Measurements from ENCODE around the gene ADCK1.
"Not testable (repeated sequence)": the region's sequence is repeated elsewhere in the genome, so short reads cannot be mapped to it uniquely, and the experiment has no call there.

The ADCK1 gene

GRCh38 chr14:77955816-77956484 is 156.0 kb downstream of the ADCK1 start:
- no peak for DNase-seq

DNA sequence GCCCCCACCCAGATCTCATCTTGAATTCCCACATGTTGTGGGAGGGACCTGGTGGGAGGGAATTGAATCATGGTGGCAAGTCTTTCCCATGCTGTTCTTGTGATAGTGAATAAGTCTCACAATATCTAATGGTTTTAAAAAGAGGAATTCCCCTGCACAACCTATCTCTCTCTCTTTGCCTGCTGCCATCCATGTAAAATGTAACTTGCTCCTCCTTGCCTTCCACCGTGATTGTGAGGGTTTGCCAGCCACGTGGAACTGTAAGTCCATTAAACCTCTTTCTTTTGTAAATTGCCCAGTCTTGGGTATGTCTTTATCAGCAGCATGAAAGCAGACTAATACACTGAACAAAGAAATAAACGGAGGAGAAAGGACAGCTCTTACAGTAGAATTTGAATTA is 159.8 kb downstream of the ADCK1 start:
- DNase-seq = not testable (repeated sequence)

GRCh38 chr14:77961847-77962580 is 162.1 kb downstream of the ADCK1 start:
- DNase-seq = no peak

DNA sequence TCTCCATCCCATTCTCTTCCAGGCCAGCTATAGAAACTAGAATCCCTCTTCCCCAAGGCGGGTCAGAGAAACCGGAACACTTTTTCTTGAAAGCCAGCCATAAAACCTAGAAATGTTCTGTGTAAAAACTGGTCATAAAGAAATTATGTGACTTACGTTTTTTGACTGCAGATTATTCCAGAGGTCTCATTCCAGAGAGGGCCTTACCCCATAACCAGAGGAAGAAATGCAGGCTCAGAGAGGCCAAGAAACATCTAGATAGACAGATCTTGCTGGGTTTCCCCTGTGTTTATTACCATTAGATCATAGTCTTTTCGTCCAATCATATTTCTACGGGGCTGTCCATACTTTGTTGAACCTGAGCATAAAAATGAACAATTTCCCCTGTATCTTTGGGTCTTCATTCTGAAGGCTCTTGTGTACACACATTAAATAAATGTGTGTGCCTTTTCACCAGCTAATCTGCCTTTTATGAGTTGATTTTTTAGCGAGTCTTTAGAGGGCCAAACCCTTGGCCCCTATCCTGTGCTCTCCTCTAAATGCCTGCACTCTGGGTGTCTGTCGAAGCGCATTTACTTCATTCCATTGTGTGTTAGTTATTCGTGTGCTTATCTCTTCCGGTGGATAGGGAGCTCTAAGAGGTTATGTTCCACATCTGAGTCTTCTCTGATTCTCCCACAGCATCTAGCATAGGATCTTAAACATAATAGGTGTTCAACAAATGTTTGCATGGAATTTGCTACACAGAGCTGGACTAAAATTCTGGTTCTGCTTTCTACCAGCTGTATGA is 163.0 kb downstream of the ADCK1 start:
- DNase-seq = no peak

GRCh38 chr14:77964586-77964985 is 164.7 kb downstream of the ADCK1 start:
- no peak for DNase-seq

DNA sequence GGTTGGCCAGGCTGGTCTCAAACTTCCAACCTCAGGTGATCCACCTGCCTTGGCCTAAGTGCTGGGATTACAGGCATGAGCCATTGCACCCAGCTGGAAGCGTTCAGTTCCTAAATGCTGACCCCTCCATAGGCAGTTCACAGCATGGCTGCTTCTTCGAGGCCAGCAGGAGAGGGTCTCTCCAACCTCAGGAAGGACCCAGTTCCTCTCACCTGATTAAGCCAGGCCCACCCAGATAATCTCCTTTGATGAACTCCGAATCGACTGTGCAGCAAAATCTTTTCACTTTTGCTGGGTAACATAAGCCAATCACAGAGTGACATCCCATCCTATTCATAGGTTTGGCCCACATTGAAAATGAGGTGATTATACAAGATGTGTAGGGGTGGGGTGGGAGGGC is 165.1 kb downstream of the ADCK1 start:
- no peak for DNase-seq

GRCh38 chr14:77965919-77966435 is 166.1 kb downstream of the ADCK1 start:
- peak; percentile 75 for DNase-seq

- no peak for DNase-seq
These were observed 167.2 kb downstream of the ADCK1 start for GRCh38 chr14:77967110-77967509.

DNA sequence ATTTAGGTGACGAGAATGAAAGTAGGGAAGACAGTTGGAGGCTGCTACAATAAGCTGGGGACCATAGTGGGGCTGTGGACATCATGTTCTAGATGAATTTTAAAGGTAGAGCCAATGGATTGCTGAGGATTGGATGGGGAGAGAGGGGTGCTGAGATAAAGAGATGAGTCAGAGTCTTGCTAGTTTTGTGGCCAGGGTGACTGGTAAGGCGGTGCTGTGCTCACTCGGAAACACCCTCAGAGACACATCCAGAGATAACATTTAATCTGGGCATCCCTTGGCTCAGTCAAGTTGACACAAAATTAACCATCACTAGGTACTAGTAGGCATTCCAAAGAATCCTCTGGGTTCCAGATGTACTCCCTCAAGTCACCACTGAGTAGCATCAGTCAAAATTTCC is 170.7 kb downstream of the ADCK1 start:
- no peak for DNase-seq

DNA sequence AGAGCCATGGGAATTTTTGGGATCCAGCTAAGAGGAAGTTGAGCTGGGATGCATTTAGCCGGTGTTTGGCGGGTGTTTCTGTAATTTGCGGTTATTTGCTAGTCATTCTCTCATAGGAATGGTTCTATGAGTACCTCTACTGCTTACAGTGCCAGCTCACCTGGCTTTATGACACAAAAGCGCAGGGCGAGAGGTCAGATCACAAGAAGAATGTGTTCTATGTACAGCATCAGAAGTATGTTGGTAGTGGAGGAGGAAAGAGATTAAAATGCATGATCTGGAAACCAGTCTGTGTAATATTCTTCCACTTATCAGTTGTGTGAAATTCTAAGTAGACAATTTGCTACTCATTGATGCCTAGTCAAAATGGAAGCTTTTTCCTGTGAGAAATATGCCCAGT is 173.3 kb downstream of the ADCK1 start:
- DNase-seq = no peak

DNA sequence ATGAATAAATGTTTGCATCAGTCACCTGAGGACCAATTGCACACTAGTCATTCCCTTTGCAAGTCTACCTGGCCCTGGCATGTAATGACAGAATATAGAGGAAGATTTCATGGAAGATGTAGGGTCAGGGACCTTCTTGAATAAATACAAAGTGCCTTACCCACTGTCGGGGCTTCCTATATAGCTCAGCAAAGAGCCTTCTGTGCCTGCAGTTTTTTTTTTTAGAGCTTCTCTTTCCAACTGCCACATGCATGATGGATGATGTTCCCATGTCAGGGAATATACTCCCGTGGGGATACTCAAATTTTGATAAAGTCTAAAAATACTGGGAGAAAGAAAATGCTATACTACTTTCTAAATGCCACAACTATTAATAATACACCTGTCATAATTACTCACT is 176.7 kb downstream of the ADCK1 start:
- no peak for DNase-seq

GRCh38 chr14:77979171-77979570 is 179.3 kb downstream of the ADCK1 start:
- no peak for DNase-seq

DNA sequence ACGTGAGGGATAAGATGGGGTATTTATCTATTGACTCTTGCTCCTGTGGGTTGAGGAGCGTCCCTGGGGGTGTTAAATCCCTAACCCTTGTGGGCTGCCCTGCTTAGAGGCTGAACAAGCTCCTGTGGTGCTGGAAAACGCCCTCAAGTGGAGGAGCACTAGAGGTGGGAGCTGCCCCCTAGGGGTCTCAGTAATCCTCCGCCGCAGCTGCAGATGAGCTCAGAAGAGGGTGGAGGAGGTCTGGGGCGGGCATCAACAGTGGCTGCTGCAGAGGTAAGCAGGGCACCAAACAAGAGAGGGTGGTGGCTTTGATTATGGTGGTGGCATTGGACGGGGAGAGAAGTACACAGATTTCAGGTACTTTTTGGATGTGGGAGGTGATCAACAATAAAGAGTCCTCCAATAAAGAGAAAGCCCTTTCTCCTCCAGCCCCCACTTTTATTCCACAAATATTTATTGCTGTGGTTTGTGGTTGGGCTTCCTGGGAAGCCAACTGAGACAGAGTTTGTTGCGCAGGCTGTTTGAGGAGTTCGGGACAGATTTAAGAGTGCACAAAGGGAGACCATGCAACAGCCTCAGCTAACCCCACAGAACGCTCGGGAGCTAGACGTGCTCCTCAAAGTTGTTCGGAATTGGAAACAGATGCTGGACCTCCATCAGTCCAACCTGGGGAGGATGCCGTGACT is 179.9 kb downstream of the ADCK1 start:
- DNase-seq = no peak

GRCh38 chr14:77980475-77981321 is 180.8 kb downstream of the ADCK1 start:
- no peak for DNase-seq
